K562 (cell line): ENCODE data around the gene PTH2. TPM values are rescaled to one million over a fixed set of nuclear protein-coding genes. Genes with fewer than 3 reads are reported as not detected.

Source experiments
- C11orf30 ChIP-seq: fragments of 450-650 bp; IDR thresholded peaks from 2 replicates; pipeline ENCODE4 v1.6.1; 2016; ENCODE audit warnings: low read depth, mild to moderate bottlenecking
- CC2D1A ChIP-seq: fragments of 450-650 bp; IDR thresholded peaks from 2 replicates; pipeline ENCODE4 v1.6.1; 2017; ENCODE audit warnings: mild to moderate bottlenecking
- CHD7 ChIP-seq: fragments of 200-600 bp; sonication (generic); IDR thresholded peaks from one replicate; pipeline ENCODE4 v1.6.1; 2012; ENCODE audit warnings: mild to moderate bottlenecking, low read depth, low read length, inconsistent platforms
- FOS ChIP-seq: IDR thresholded peaks from 3 replicates; pipeline ENCODE4 v1.6.1; 2011; ENCODE audit not compliant: insufficient read length; ENCODE audit errors: extremely low read depth
- GATAD2A ChIP-seq: fragments of 450-650 bp; IDR thresholded peaks from 2 replicates; pipeline ENCODE4 v1.6.1; 2017
- MYC ChIP-seq, 2 experiments: fragments of 250-450 bp in 1 of 2; sonication (Bioruptor Pico) in 1 of 2; IDR thresholded peaks; 2 replicates each; pipeline versions ENCODE4 v1.5.1 to v1.6.1; 2012 to 2021; ENCODE audit warnings: low read depth in 2 of 2, borderline replicate concordance in 1 of 2, improper control_type of control experiment in 1 of 2, low read length in 1 of 2, mild to moderate bottlenecking in 1 of 2, moderate library complexity in 1 of 2
- POLR2AphosphoS2 ChIP-seq: IDR thresholded peaks from 2 replicates; pipeline ENCODE4 v1.6.1; 2012; ENCODE audit warnings: low read length, improper control_type of control experiment
- PRPF4 ChIP-seq: fragments of 200-400 bp; formaldehyde crosslinking; IDR thresholded peaks from one replicate; pipeline ENCODE4 v1.6.1; 2017; ENCODE audit warnings: low read length, low read depth, mild to moderate bottlenecking; ENCODE audit not compliant: insufficient read depth, poor library complexity, severe bottlenecking
- RBM22 ChIP-seq: fragments of 200-400 bp; formaldehyde crosslinking; IDR thresholded peaks from 2 replicates; pipeline ENCODE4 v1.6.1; 2018; ENCODE audit warnings: low read length, low read depth; ENCODE audit not compliant: poor library complexity, severe bottlenecking
- RUNX1 ChIP-seq: sonication (generic); IDR thresholded peaks from 2 replicates; pipeline ENCODE4 v1.6.1; 2016; ENCODE audit warnings: antibody characterized with exemption, low read depth
- ZBTB1 ChIP-seq: sonication (generic); formaldehyde crosslinking; IDR thresholded peaks from 2 replicates; pipeline ENCODE4 v1.8.1; 2023; ENCODE audit warnings: missing genetic modification reagents, low read depth, mild to moderate bottlenecking, borderline replicate concordance
- ZNF140 ChIP-seq: fragments of 250-450 bp; sonication (Bioruptor Pico); IDR thresholded peaks from 2 replicates; pipeline ENCODE4 v1.8.0; 2021; ENCODE audit warnings: moderate library complexity, mild to moderate bottlenecking, inconsistent platforms
- ZNF217 ChIP-seq: sonication (generic); formaldehyde crosslinking; IDR thresholded peaks from 2 replicates; pipeline ENCODE4 v1.8.0; 2022; ENCODE audit warnings: mild to moderate bottlenecking, missing genetic modification reagents
- ZNF24 ChIP-seq: fragments of 450-650 bp; IDR thresholded peaks from 2 replicates; pipeline ENCODE4 v1.6.1; 2016
- ZNF282 ChIP-seq: sonication (generic); formaldehyde crosslinking; IDR thresholded peaks from 2 replicates; pipeline ENCODE4 v1.8.1; 2023; ENCODE audit warnings: missing genetic modification reagents
- ZNF584 ChIP-seq: fragments of 200-800 bp; sonication (Bioruptor generic); IDR thresholded peaks from 2 replicates; pipeline ENCODE4 v1.6.1; 2016; ENCODE audit warnings: low read depth, mild to moderate bottlenecking, missing genetic modification characterization, missing compliant biosample characterization
- ZNF75A ChIP-seq: fragments of 450-650 bp; formaldehyde crosslinking; IDR thresholded peaks from 2 replicates; pipeline ENCODE4 v1.4.0; 2020; ENCODE audit warnings: mild to moderate bottlenecking
- polyA plus RNA-seq, 8 experiments: library from polyadenylated mRNA; depleted of rRNA in 4 of 8; stranded (reverse) in 5 of 8; unstranded in 3 of 8; fragments of >200 nt; fragmentation: Nextera tagmentation in 2 of 8; fragmentation: Illumina TruSeq in 1 of 8; extraction: Ambion mirVana in 2 of 8; extraction: Trizol in 1 of 8; gene quantifications; 2 replicates each; pipeline versions ENCODE4 v1.2.1 to v1.2.3, GENCODE V29; 2011 to 2014; ENCODE audit warnings: inconsistent platforms in 1 of 8, missing spikeins in 1 of 8
- total RNA-seq, 7 experiments: library from RNA; depleted of rRNA in 6 of 7; stranded (reverse); fragments of >200 nt in 6 of 7; fragmentation: Illumina TruSeq in 2 of 7; extraction: Trizol in 2 of 7; gene quantifications; 2 replicates each; pipeline versions ENCODE4 v1.2.1 to v1.2.3, GENCODE V29; 2011 to 2021; ENCODE audit warnings: low replicate concordance in 1 of 7

Gene PTH2
- total and polyA plus RNA-seq, 9 of the 15 experiments (the other 6 are each of a cell fraction or from before 2014, with no cell fraction given) = 1.3 TPM; not detected in 8

- TF ChIP-seq CHD7 (no peak), ZNF140 (CRISPR knock-in tag) (no peak), ZNF584 (CRISPR knock-in tag) (peak; percentile 68), MYC (IDR thresholded peaks at IDR 0.05; ENCODE audit: low read depth, low read length) (peak; percentile 67; the same call in 1 of the 2 replicates), MYC (CRISPR knock-in tag; IDR thresholded peaks at IDR 0.05; ENCODE audit: borderline replicate concordance, low read depth) (peak; percentile 72; the same call in 1 of the 2 replicates), ZNF282 (CRISPR knock-in tag) (peak; percentile 68; the same call in 1 of the 2 replicates), ZNF217 (CRISPR knock-in tag) (no peak), FOS (no peak), C11orf30 (no peak), CC2D1A (peak; percentile 65), GATAD2A (peak; percentile 60; the same call in 1 of the 2 replicates), ZNF75A (no peak), POLR2AphosphoS2 (no peak), ZNF24 (no peak), RBM22 (peak; percentile 83), RUNX1 (no peak), PRPF4 (no peak), ZBTB1 (CRISPR knock-in tag) (peak; percentile 82)
Observed at GRCh38 chr19:49443366-49444099, 20.3 kb upstream of the PTH2 start (continued).
